HG03432 (cell line): ENCODE results near the gene SYNDIG1.

ENCODE experiments used
- ATAC-seq: cut with Tn5 transposase; IDR thresholded peaks from one replicate; pipeline ENCODE4 v1.9.1; 2021; ENCODE audit warnings: mild to moderate bottlenecking, moderate library complexity; ENCODE audit not compliant: unreplicated experiment

The SYNDIG1 gene

DNA sequence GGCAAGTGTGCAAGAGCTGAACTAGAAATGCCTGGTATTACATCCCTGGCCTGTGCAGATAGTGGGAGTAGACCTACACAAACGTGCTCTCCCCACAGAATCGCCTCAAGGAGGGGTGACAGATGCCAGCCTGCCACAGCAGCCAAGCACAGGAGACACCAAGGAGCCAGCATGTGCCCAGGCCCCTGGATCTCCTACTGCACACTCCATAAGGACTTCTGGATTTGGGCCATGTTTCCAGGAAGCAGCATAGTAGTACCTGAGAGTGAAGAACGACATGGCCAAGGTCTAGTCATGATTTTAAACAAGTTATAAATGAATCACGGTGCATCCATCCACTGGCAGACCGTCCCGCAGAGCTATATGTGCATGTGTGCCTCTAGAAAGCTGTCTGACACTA lies 232.2 kb downstream of the SYNDIG1 start:
- ATAC-seq, result no peak

DNA sequence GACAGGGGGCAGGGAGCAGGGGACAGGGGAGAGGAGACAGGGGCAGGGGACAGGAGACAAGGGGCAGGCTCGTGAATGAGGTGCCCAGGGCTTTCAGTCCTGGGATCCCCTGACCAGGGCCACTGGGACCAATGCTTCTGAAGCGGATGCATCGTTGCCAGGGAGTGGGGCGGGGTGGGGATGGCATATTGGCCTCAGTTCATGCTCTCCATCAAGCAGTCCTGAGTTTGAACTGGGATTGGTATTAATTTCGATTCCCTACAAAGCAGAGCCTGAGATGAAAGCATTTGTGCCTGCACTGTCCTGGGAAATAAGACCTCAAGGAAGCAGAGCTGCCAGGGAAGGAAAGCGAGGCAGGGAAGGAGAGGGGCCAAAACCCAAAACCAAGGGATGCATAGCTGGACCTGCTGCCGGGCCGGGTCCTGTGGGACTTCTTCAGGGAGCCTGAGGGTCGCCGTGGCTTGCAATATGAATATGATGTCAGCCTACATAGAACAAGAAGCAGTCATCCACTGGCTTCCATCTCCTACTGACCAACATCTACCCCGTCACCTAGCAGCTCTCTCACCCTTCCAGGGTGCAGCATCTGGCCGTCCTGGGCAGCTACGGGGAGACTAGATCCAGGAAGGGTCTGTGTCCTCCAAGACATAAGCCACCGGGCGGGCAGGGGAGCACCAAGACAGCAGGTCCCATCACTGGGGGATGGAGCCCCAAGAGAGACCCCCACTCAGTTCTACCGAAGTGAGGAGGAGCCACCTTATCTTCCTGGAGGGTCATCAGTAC lies 233.3 kb downstream of the SYNDIG1 start:
- no peak for ATAC-seq

- no peak for ATAC-seq
These were observed 233.8 kb downstream of the SYNDIG1 start for GRCh38 chr20:24703284-24703610.

DNA sequence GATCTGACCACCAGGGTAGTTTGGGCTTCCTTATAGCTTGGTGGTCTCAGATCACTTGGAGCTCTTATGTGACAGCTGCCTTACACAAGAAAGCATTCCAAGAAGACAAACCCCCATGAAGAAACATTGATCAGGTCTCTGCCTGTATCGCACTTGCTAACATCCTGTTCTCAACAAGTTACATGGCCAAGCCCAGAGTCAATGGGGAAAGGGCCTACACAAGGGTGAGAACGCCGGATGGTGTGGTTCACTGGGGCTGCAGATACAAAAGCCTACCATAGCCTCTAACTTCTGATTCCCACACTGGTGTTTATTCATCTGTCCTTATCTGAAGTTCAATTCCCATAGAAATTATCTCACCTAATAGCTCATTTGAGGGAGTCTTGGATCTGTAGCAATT lies 235.5 kb downstream of the SYNDIG1 start:
- no peak for ATAC-seq

DNA sequence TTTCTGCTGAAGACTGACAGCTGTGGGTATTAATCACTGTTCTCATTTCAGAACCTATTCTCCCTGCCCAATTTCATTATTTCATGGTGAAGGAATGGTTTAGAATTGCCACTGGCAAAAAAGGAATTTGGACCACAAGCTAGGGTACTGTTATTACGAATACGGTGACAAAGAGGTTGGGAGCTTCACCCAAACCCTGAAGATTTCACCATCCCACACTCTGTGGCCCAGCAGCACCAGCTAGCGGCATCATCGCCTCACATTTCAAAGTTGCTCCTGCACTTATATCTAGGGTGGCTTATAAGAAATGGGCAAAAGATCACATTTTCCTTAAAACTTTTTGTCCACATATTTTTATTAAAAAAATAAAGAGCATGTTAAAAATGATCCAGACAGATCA lies 236.1 kb downstream of the SYNDIG1 start:
- ATAC-seq, result no peak

DNA sequence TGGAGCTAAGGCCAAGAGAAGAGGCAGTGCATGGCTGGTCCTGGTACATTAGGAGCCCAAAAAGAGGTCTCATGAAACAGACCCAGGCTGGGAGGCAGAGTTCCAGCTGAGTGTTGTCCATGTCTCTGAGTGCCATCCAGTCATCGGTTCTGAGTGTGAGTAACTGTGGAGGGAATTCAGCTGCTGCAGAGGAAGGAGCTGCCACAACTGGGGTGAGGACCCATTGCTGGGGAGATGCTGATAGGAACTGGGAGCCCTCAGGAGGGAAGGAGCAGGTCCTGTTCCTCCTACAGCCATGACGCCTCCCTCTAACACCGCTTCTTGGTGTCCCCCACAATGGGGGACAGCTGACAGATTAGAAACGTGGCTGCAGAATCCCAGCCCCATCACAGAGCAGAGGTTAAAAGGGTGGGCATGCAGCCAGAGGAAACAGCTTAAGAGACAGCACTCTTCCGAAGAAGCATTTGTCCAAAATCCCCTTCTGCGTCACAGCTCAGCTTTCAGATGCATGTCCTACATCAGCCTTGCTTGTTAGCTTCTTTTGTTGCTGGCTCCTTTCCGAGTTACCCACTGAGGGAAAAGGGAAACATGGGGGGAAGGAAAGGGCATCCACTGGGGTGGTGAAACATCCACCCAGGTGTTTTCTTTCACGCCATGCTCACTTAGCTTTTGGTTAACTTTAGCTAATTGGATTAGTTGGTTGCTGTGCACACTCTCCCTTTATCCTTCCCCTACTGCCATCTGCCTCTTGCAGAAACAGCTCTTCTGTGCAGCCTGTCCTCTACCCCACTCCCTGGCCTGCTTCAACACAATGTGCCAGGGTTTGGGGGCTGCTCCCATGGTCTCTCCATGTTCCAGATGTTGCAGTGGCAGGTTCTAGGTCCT lies 239.2 kb downstream of the SYNDIG1 start:
- ATAC-seq, result no peak
